ENCODE measurements around the gene SMIM44.

Gene SMIM44

GRCh38 chr19:3467437-3468198 is 15.6 kb downstream of the SMIM44 start:
- no peak for TF ChIP-seq CTCF (IDR thresholded peaks at IDR 0.05; ENCODE audit: low read depth, low read length)
- no peak overlapping the region for H3K4me3 ChIP-seq (ENCODE audit: low read depth, low read length)

GRCh38 chr19:3466635-3467034 is 16.6 kb downstream of the SMIM44 start:
- no peak for TF ChIP-seq CTCF (IDR thresholded peaks at IDR 0.05; ENCODE audit: low read depth, low read length)
- H3K4me3 ChIP-seq (ENCODE audit: low read depth, low read length) = no peak overlapping the region

- H3K4me3 ChIP-seq (ENCODE audit: low read depth, low read length) = no peak overlapping the region
- no peak for TF ChIP-seq CTCF (IDR thresholded peaks at IDR 0.05; ENCODE audit: low read depth, low read length)
Measured at GRCh38 chr19:3465552-3465951, 17.7 kb downstream of the SMIM44 start.

- H3K4me3 ChIP-seq (ENCODE audit: low read depth, low read length) = no peak overlapping the region
- no peak for TF ChIP-seq CTCF (IDR thresholded peaks at IDR 0.05; ENCODE audit: low read depth, low read length)
Measured at GRCh38 chr19:3464587-3465235, 18.5 kb downstream of the SMIM44 start.

GRCh38 chr19:3463714-3464586 is 19.3 kb downstream of the SMIM44 start:
- H3K4me3 ChIP-seq (ENCODE audit: low read depth, low read length) = no peak overlapping the region
- TF ChIP-seq CTCF (IDR thresholded peaks at IDR 0.05; ENCODE audit: low read depth, low read length) = no peak

GRCh38 chr19:3462991-3463713 is 20.1 kb downstream of the SMIM44 start:
- H3K4me3 ChIP-seq (ENCODE audit: low read depth, low read length) = no peak overlapping the region
- no peak for TF ChIP-seq CTCF (IDR thresholded peaks at IDR 0.05; ENCODE audit: low read depth, low read length)
